ENCODE results near the gene CLEC18A.
"Not testable (repeated sequence)": the region's sequence is repeated elsewhere in the genome, so short reads cannot be mapped to it uniquely, and the experiment has no call there.

Gene CLEC18A

GRCh38 chr16:69951017-69951671 is at the start of gene CLEC18A:
CLEC18A (plus strand) TSS chr16:69951334; CDS start chr16:69951367, 33 bp downstream.
- DNase-seq; in situ Hi-C loops (cut with MboI; ENCODE audit: low pct_unique_long_range_greater_than_20kb, low sequenced_read_pairs): not testable (repeated sequence)

- no peak for DNase-seq
- in situ Hi-C loops (cut with MboI; ENCODE audit: low pct_unique_long_range_greater_than_20kb, low sequenced_read_pairs): no loop called here
Measured at GRCh38 chr16:69903865-69904415, 47.2 kb upstream of the CLEC18A start.

- DNase-seq: no peak
- in situ Hi-C loops (cut with MboI; ENCODE audit: low pct_unique_long_range_greater_than_20kb, low sequenced_read_pairs): no loop called here
Measured at GRCh38 chr16:69904495-69905170, 46.5 kb upstream of the CLEC18A start.

GRCh38 chr16:69905171-69905555 is 46.0 kb upstream of the CLEC18A start:
- in situ Hi-C loops (cut with MboI; ENCODE audit: low pct_unique_long_range_greater_than_20kb, low sequenced_read_pairs): no loop called here
- no peak for DNase-seq

- no peak for DNase-seq
- in situ Hi-C loops (cut with MboI; ENCODE audit: low pct_unique_long_range_greater_than_20kb, low sequenced_read_pairs): no loop called here
Measured at GRCh38 chr16:69906838-69907401, 44.2 kb upstream of the CLEC18A start.

GRCh38 chr16:69909043-69909442 is 42.1 kb upstream of the CLEC18A start:
- no peak for DNase-seq
- in situ Hi-C loops (cut with MboI; ENCODE audit: low pct_unique_long_range_greater_than_20kb, low sequenced_read_pairs): no loop called here

GRCh38 chr16:69909760-69910159 is 41.4 kb upstream of the CLEC18A start:
- no peak for DNase-seq
- in situ Hi-C loops (cut with MboI; ENCODE audit: low pct_unique_long_range_greater_than_20kb, low sequenced_read_pairs): no loop called here

GRCh38 chr16:69910964-69911363 is 40.2 kb upstream of the CLEC18A start:
- in situ Hi-C loops (cut with MboI; ENCODE audit: low pct_unique_long_range_greater_than_20kb, low sequenced_read_pairs): no loop called here
- no peak for DNase-seq

- in situ Hi-C loops (cut with MboI; ENCODE audit: low pct_unique_long_range_greater_than_20kb, low sequenced_read_pairs): no loop called here
Measured at GRCh38 chr16:69916462-69916861, 34.7 kb upstream of the CLEC18A start.

GRCh38 chr16:69917311-69917710 is 33.8 kb upstream of the CLEC18A start:
- no peak for DNase-seq
- in situ Hi-C loops (cut with MboI; ENCODE audit: low pct_unique_long_range_greater_than_20kb, low sequenced_read_pairs): no loop called here

More at GRCh38 chr16:69916462-69916861, 34.7 kb upstream of the CLEC18A start:
- no peak for DNase-seq

- DNase-seq: no peak
- in situ Hi-C loops (cut with MboI; ENCODE audit: low pct_unique_long_range_greater_than_20kb, low sequenced_read_pairs): no loop called here
Measured at GRCh38 chr16:69917739-69918138, 33.4 kb upstream of the CLEC18A start.

- DNase-seq: no peak
- in situ Hi-C loops (cut with MboI; ENCODE audit: low pct_unique_long_range_greater_than_20kb, low sequenced_read_pairs): no loop called here
Measured at GRCh38 chr16:69918241-69918640, 32.9 kb upstream of the CLEC18A start.

GRCh38 chr16:69921127-69921526 is 30.0 kb upstream of the CLEC18A start:
- in situ Hi-C loops (cut with MboI; ENCODE audit: low pct_unique_long_range_greater_than_20kb, low sequenced_read_pairs): no loop called here
- DNase-seq: no peak

GRCh38 chr16:69922200-69922599 is 28.9 kb upstream of the CLEC18A start:
- in situ Hi-C loops (cut with MboI; ENCODE audit: low pct_unique_long_range_greater_than_20kb, low sequenced_read_pairs): no loop called here
- DNase-seq: no peak

- in situ Hi-C loops (cut with MboI; ENCODE audit: low pct_unique_long_range_greater_than_20kb, low sequenced_read_pairs): no loop called here
- DNase-seq: no peak
Measured at GRCh38 chr16:69924041-69924775, 26.9 kb upstream of the CLEC18A start.

GRCh38 chr16:69924777-69925191 is 26.4 kb upstream of the CLEC18A start:
- in situ Hi-C loops (cut with MboI; ENCODE audit: low pct_unique_long_range_greater_than_20kb, low sequenced_read_pairs): no loop called here
- DNase-seq: no peak

- no peak for DNase-seq
- in situ Hi-C loops (cut with MboI; ENCODE audit: low pct_unique_long_range_greater_than_20kb, low sequenced_read_pairs): no loop called here
Measured at GRCh38 chr16:69925311-69925710, 25.8 kb upstream of the CLEC18A start.

GRCh38 chr16:69926241-69926640 is 24.9 kb upstream of the CLEC18A start:
- in situ Hi-C loops (cut with MboI; ENCODE audit: low pct_unique_long_range_greater_than_20kb, low sequenced_read_pairs): no loop called here
- DNase-seq: no peak

- no peak for DNase-seq
- in situ Hi-C loops (cut with MboI; ENCODE audit: low pct_unique_long_range_greater_than_20kb, low sequenced_read_pairs): no loop called here
Measured at GRCh38 chr16:69927056-69927757, 23.9 kb upstream of the CLEC18A start.
